ENCODE results near the gene EVPL.

The EVPL gene

GRCh38 chr17:75959051-75959838 lies 67.9 kb downstream of the EVPL start:
- no peak for DNase-seq (ENCODE audit: low read depth in 2 of 2)
